Stimulated activated naive CD4-positive, alpha-beta T cell treated with Interleukin-2 at 50 U/mL for 16 hours (primary cell): ENCODE measurements around the gene EFHC1.
A peak's percentile ranks its signal among the peaks of the same experiment; 100 is the strongest.
"Not testable (repeated sequence)": the region's sequence is repeated elsewhere in the genome, so short reads cannot be mapped to it uniquely, and the experiment has no call there.

Experiments used
- DNase-seq: peaks from one replicate; lab custom pipeline; 2025; lab: John Stamatoyannopoulos, UW

Gene EFHC1

GRCh38 chr6:52419809-52420667 is at the start of gene EFHC1:
Gene EFHC1, plus strand, starts transcription at chr6:52420342. Its CDS starts 69 bp downstream, at chr6:52420411.
- DNase-seq, result peak; percentile 97

GRCh38 chr6:52371656-52372191 is 48.4 kb upstream of the EFHC1 start:
- DNase-seq, result no peak

GRCh38 chr6:52373151-52373690 is 46.9 kb upstream of the EFHC1 start:
- no peak for DNase-seq

GRCh38 chr6:52374247-52374646 is 45.9 kb upstream of the EFHC1 start:
- DNase-seq, result no peak

- DNase-seq, result no peak
These were observed 44.2 kb upstream of the EFHC1 start for GRCh38 chr6:52375780-52376556.

GRCh38 chr6:52376763-52377162 is 43.4 kb upstream of the EFHC1 start:
- DNase-seq, result no peak

GRCh38 chr6:52377538-52378221 is 42.5 kb upstream of the EFHC1 start:
- DNase-seq, result no peak

- DNase-seq, result no peak
These were observed 38.9 kb upstream of the EFHC1 start for GRCh38 chr6:52381249-52381648.

GRCh38 chr6:52384145-52384766 is 35.9 kb upstream of the EFHC1 start:
- no peak for DNase-seq

- DNase-seq, result no peak
These were observed 35.1 kb upstream of the EFHC1 start for GRCh38 chr6:52385074-52385473.

- not testable (repeated sequence) for DNase-seq
These were observed 32.0 kb upstream of the EFHC1 start for GRCh38 chr6:52388119-52388518.

GRCh38 chr6:52388790-52389189 is 31.4 kb upstream of the EFHC1 start:
- DNase-seq, result no peak

- no peak for DNase-seq
These were observed 30.9 kb upstream of the EFHC1 start for GRCh38 chr6:52389264-52389625.

- peak; percentile 19 for DNase-seq
These were observed 30.3 kb upstream of the EFHC1 start for GRCh38 chr6:52389626-52390360.

- peak; percentile 37 for DNase-seq
These were observed 29.8 kb upstream of the EFHC1 start for GRCh38 chr6:52390361-52390727.

GRCh38 chr6:52391599-52391998 is 28.5 kb upstream of the EFHC1 start:
- no peak for DNase-seq

- DNase-seq, result no peak
These were observed 27.2 kb upstream of the EFHC1 start for GRCh38 chr6:52392944-52393343.

- no peak for DNase-seq
These were observed 26.4 kb upstream of the EFHC1 start for GRCh38 chr6:52393780-52394179.

- no peak for DNase-seq
These were observed 25.9 kb upstream of the EFHC1 start for GRCh38 chr6:52394251-52394666.

- no peak for DNase-seq
These were observed 24.2 kb upstream of the EFHC1 start for GRCh38 chr6:52395969-52396368.
